SK-N-SH treated with all-trans-retinoic acid at 6 μM for 48 hours (cell line): Measurements from ENCODE around the gene SFI1.
A peak's percentile ranks its signal among the peaks of the same experiment; 100 is the strongest.

Source experiments
- ATAC-seq: fragments of 200-7000 bp; cut with Tn5 transposase; 3 replicates; pipeline ENCODE4 v1.9.1; 2020; ENCODE audit warnings: mild to moderate bottlenecking, moderate library complexity
- BACH2 ChIP-seq: fragments of 250-450 bp; sonication (Bioruptor Pico); IDR thresholded peaks from 2 replicates; pipeline ENCODE4 v1.9.0; 2021; ENCODE audit warnings: mild to moderate bottlenecking, borderline replicate concordance
- CREB5 ChIP-seq: fragments of 250-450 bp; sonication (Bioruptor Pico); IDR thresholded peaks from 2 replicates; pipeline ENCODE4 v1.5.1; 2020; ENCODE audit warnings: low read depth, mild to moderate bottlenecking, moderate library complexity
- CSDC2 ChIP-seq: fragments of 250-450 bp; sonication (Bioruptor Pico); IDR thresholded peaks from 2 replicates; pipeline ENCODE4 v1.5.0; 2020; ENCODE audit warnings: mild to moderate bottlenecking, moderate library complexity
- CSRNP3 ChIP-seq: fragments of 250-450 bp; sonication (Bioruptor Pico); IDR thresholded peaks from 2 replicates; pipeline ENCODE4 v1.5.1; 2021; ENCODE audit warnings: mild to moderate bottlenecking, moderate library complexity
- ESRRG ChIP-seq: fragments of 250-450 bp; sonication (Bioruptor Pico); IDR thresholded peaks from 2 replicates; pipeline ENCODE4 v1.6.1; 2021; ENCODE audit warnings: mild to moderate bottlenecking
- GLIS3 ChIP-seq: fragments of 250-450 bp; sonication (Bioruptor Pico); IDR thresholded peaks from 2 replicates; pipeline ENCODE4 v1.5.0; 2020; ENCODE audit warnings: mild to moderate bottlenecking, moderate library complexity
- OSR1 ChIP-seq: fragments of 250-450 bp; sonication (Bioruptor Pico); IDR thresholded peaks from 2 replicates; pipeline ENCODE4 v1.8.0; 2022; ENCODE audit warnings: moderate library complexity, mild to moderate bottlenecking, inconsistent platforms
- PATZ1 ChIP-seq: fragments of 250-450 bp; sonication (Bioruptor Pico); IDR thresholded peaks from 2 replicates; pipeline ENCODE4 v1.8.0; 2020; ENCODE audit warnings: mild to moderate bottlenecking, moderate library complexity, borderline replicate concordance
- RARB ChIP-seq: fragments of 250-450 bp; sonication (Bioruptor Pico); IDR thresholded peaks from 2 replicates; pipeline ENCODE4 v1.8.0; 2021; ENCODE audit warnings: mild to moderate bottlenecking, moderate library complexity
- SNAI2 ChIP-seq: fragments of 250-450 bp; sonication (Bioruptor Pico); IDR thresholded peaks from 2 replicates; pipeline ENCODE4 v1.5.0; 2020; ENCODE audit warnings: mild to moderate bottlenecking, moderate library complexity
- TCF4 ChIP-seq: fragments of 250-450 bp; sonication (Bioruptor Pico); IDR thresholded peaks from 2 replicates; pipeline ENCODE4 v1.8.0; 2021; ENCODE audit warnings: mild to moderate bottlenecking, moderate library complexity, borderline replicate concordance
- TOX ChIP-seq: fragments of 250-450 bp; sonication (Bioruptor Pico); IDR thresholded peaks from 2 replicates; pipeline ENCODE4 v1.8.0; 2021; ENCODE audit warnings: mild to moderate bottlenecking, moderate library complexity, borderline replicate concordance
- TSHZ2 ChIP-seq: fragments of 250-450 bp; sonication (Bioruptor Pico); IDR thresholded peaks from 2 replicates; pipeline ENCODE4 v1.5.0; 2020; ENCODE audit warnings: mild to moderate bottlenecking, moderate library complexity
- ZC3H10 ChIP-seq: fragments of 250-450 bp; sonication (Bioruptor Pico); IDR thresholded peaks from 2 replicates; pipeline ENCODE4 v1.5.1; 2021; ENCODE audit warnings: mild to moderate bottlenecking, moderate library complexity
- ZFP3 ChIP-seq: fragments of 250-450 bp; sonication (Bioruptor Pico); IDR thresholded peaks from 2 replicates; pipeline ENCODE4 v1.5.0; 2020; ENCODE audit warnings: mild to moderate bottlenecking, moderate library complexity
- ZFP30 ChIP-seq: fragments of 450-650 bp; formaldehyde crosslinking; IDR thresholded peaks from 2 replicates; pipeline ENCODE4 v1.5.0; 2022; ENCODE audit warnings: mild to moderate bottlenecking, moderate library complexity
- ZNF565 ChIP-seq: fragments of 450-650 bp; formaldehyde crosslinking; conservative IDR thresholded peaks from 2 replicates; pipeline ENCODE4 v1.5.0; 2020; ENCODE audit warnings: low read depth, mild to moderate bottlenecking, moderate library complexity
- ZNF70 ChIP-seq: fragments of 450-650 bp; formaldehyde crosslinking; IDR thresholded peaks from 2 replicates; pipeline ENCODE4 v1.5.0; 2020; ENCODE audit warnings: mild to moderate bottlenecking, moderate library complexity
- ZNF8 ChIP-seq: fragments of 450-650 bp; formaldehyde crosslinking; IDR thresholded peaks from 2 replicates; pipeline ENCODE4 v1.5.0; 2020; ENCODE audit warnings: mild to moderate bottlenecking, moderate library complexity
- TF ChIP-seq, protein P1 (sequence below): fragments of 250-450 bp; sonication (Bioruptor Pico); IDR thresholded peaks from 2 replicates; pipeline ENCODE4 v1.8.0; 2021; ENCODE audit warnings: low read depth, mild to moderate bottlenecking, moderate library complexity, borderline replicate concordance

SFI1 gene

DNA sequence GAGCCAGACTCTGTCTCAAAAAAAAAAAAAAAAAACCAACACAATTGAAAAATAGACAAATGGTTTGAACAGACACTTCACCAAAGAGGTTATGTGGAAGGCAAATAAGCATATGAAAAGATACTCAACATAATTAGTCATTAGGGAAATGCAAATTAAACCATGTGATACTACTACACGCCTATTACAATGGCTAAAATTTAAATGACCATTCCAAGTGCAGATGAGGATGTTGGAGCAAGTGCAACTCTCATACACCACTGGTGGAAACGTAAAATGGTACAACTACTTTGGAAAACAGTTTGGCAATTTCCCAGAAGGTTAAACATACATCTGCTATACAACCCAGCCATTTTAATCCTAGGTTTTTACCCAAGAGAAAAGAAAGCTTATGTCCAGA is 31.0 kb upstream of the SFI1 start:
- TF ChIP-seq TCF4 (CRISPR knock-in tag) (no peak), OSR1 (CRISPR knock-in tag) (no peak), ZNF70 (no peak), ZFP3 (CRISPR knock-in tag) (no peak), TSHZ2 (no peak), ESRRG (CRISPR knock-in tag) (no peak), ZFP30 (CRISPR knock-in tag) (no peak), TOX (no peak), SNAI2 (CRISPR knock-in tag) (no peak), CSRNP3 (CRISPR knock-in tag) (no peak), BACH2 (CRISPR knock-in tag) (no peak), CSDC2 (CRISPR knock-in tag) (no peak), ZNF8 (CRISPR knock-in tag) (no peak)
- ATAC-seq: no peak

DNA sequence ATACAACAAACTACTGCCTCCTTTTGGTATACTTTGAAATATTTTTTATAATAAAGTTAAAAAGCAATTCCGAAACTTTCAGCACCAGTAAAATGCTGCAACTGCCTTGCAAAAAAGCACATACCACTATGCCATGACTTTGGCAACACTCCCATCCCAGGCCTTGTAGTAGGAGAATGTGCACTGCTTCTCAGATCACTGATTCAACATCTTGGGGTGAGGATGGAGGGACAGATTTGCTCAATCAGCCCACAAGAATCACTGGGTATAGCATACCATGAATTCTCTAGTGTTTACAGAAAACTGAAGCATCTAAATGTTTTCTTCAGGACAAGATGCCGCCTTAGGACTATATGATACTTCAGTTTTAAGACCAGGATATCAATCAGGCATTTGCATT is 21.6 kb upstream of the SFI1 start:
- ATAC-seq: peak; percentile 30; the same call in 2 of the 3 replicates
- TF ChIP-seq ZFP30 (CRISPR knock-in tag): no peak

DNA sequence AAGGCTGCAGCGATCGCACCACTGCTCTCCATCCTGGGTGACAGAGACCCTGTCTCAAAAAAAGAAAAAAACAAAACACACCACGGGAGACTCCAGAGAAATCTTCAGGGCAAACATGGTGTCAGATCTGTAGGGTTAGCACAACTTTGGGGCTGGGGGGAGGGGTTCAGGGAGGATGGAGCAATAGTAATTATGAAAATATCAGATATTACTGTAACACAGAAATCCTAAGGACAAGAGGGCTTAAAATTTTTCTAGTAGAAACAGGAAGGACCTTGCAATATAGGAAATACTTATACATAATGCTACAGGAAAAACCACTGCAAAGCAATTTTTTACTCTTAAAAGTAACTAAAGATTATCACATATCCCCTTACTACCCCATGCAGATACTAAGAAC is 20.5 kb upstream of the SFI1 start:
- no peak for TF ChIP-seq PATZ1 (CRISPR knock-in tag)
- TF ChIP-seq OSR1 (CRISPR knock-in tag): no peak
- no peak for TF ChIP-seq ZNF565 (CRISPR knock-in tag)
- TF ChIP-seq ESRRG (CRISPR knock-in tag): no peak
- TF ChIP-seq GLIS3 (CRISPR knock-in tag): no peak
- no peak for TF ChIP-seq CSRNP3 (CRISPR knock-in tag)
- no peak for TF ChIP-seq BACH2 (CRISPR knock-in tag)
- TF ChIP-seq, protein P1, sequence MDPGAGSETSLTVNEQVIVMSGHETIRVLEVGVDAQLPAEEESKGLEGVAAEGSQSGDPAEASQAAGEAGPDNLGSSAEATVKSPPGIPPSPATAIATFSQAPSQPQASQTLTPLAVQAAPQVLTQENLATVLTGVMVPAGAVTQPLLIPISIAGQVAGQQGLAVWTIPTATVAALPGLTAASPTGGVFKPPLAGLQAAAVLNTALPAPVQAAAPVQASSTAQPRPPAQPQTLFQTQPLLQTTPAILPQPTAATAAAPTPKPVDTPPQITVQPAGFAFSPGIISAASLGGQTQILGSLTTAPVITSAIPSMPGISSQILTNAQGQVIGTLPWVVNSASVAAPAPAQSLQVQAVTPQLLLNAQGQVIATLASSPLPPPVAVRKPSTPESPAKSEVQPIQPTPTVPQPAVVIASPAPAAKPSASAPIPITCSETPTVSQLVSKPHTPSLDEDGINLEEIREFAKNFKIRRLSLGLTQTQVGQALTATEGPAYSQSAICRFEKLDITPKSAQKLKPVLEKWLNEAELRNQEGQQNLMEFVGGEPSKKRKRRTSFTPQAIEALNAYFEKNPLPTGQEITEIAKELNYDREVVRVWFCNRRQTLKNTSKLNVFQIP (CRISPR knock-in tag): no peak
- no peak for TF ChIP-seq RARB (CRISPR knock-in tag)
- no peak for TF ChIP-seq ZC3H10 (CRISPR knock-in tag)
- no peak for TF ChIP-seq ZFP30 (CRISPR knock-in tag)
- no peak for ATAC-seq

- ATAC-seq: no peak
- TF ChIP-seq BACH2 (CRISPR knock-in tag) (no peak), CREB5 (CRISPR knock-in tag) (no peak)
Measured at GRCh38 chr22:31477329-31477728, 19.0 kb upstream of the SFI1 start.
